IPS-18c (cell line): Measurements from ENCODE around the gene CEMIP2.

ENCODE experiments used
- H3K4me3 ChIP-seq: 2 replicates; pipeline ENCODE4 v1.7.0; 2013; ENCODE audit warnings: low read depth, mild to moderate bottlenecking, low read length, moderate library complexity; ENCODE audit not compliant: insufficient read depth
- H3K9me3 ChIP-seq: one replicate; pipeline ENCODE4 v1.6.1; 2013; ENCODE audit warnings: mild to moderate bottlenecking, low read length, moderate library complexity; ENCODE audit not compliant: control insufficient read depth, insufficient read depth

CEMIP2 gene

GRCh38 chr9:71741926-71742648 is 26.2 kb downstream of the CEMIP2 start:
- H3K4me3 ChIP-seq = no peak overlapping the region
- H3K9me3 ChIP-seq = no peaks in the 10 kb centered on the region

GRCh38 chr9:71740199-71740598 is 28.1 kb downstream of the CEMIP2 start:
- Histone ChIP-seq H3K4me3 (no peak overlapping the region), H3K9me3 (no peaks in the 10 kb centered on the region)

GRCh38 chr9:71737455-71737854 is 30.9 kb downstream of the CEMIP2 start:
- Histone ChIP-seq H3K9me3 (no peaks in the 10 kb centered on the region), H3K4me3 (no peak overlapping the region)

GRCh38 chr9:71736236-71736635 is 32.1 kb downstream of the CEMIP2 start:
- Histone ChIP-seq H3K4me3 (no peak overlapping the region), H3K9me3 (no peaks in the 10 kb centered on the region)

GRCh38 chr9:71734950-71735349 is 33.4 kb downstream of the CEMIP2 start:
- Histone ChIP-seq H3K4me3 (no peak overlapping the region), H3K9me3 (no peaks in the 10 kb centered on the region)

- Histone ChIP-seq H3K4me3 (no peak overlapping the region), H3K9me3 (no peaks in the 10 kb centered on the region)
These were observed 35.1 kb downstream of the CEMIP2 start for GRCh38 chr9:71733176-71733575.

GRCh38 chr9:71729816-71730526 is 38.3 kb downstream of the CEMIP2 start:
- Histone ChIP-seq H3K4me3 (no peak overlapping the region), H3K9me3 (no peaks in the 10 kb centered on the region)

GRCh38 chr9:71726723-71727122 is 41.6 kb downstream of the CEMIP2 start:
- H3K9me3 ChIP-seq = no peaks in the 10 kb centered on the region
- H3K4me3 ChIP-seq = no peak overlapping the region

- no peak overlapping the region for H3K4me3 ChIP-seq
- H3K9me3 ChIP-seq = no peaks in the 10 kb centered on the region
These were observed 42.5 kb downstream of the CEMIP2 start for GRCh38 chr9:71725590-71726338.

GRCh38 chr9:71721855-71722254 is 46.5 kb downstream of the CEMIP2 start:
- Histone ChIP-seq H3K4me3 (no peak overlapping the region), H3K9me3 (no peaks in the 10 kb centered on the region)

GRCh38 chr9:71719562-71719961 is 48.8 kb downstream of the CEMIP2 start:
- Histone ChIP-seq H3K9me3 (no peaks in the 10 kb centered on the region), H3K4me3 (no peak overlapping the region)

- H3K4me3 ChIP-seq = no peak overlapping the region
- H3K9me3 ChIP-seq = no peaks in the 10 kb centered on the region
These were observed 49.2 kb downstream of the CEMIP2 start for GRCh38 chr9:71719088-71719487.

GRCh38 chr9:71716138-71716909 is 52.0 kb downstream of the CEMIP2 start:
- no peak overlapping the region for H3K4me3 ChIP-seq
- no peaks in the 10 kb centered on the region for H3K9me3 ChIP-seq

GRCh38 chr9:71710856-71711255 is 57.5 kb downstream of the CEMIP2 start:
- Histone ChIP-seq H3K9me3 (no peaks in the 10 kb centered on the region), H3K4me3 (no peak overlapping the region)

GRCh38 chr9:71710201-71710600 is 58.1 kb downstream of the CEMIP2 start:
- Histone ChIP-seq H3K9me3 (no peaks in the 10 kb centered on the region), H3K4me3 (no peak overlapping the region)

- Histone ChIP-seq H3K4me3 (no peak overlapping the region), H3K9me3 (no peaks in the 10 kb centered on the region)
These were observed 58.9 kb downstream of the CEMIP2 start for GRCh38 chr9:71709384-71709783.

- no peaks in the 10 kb centered on the region for H3K9me3 ChIP-seq
These were observed 62.1 kb downstream of the CEMIP2 start for GRCh38 chr9:71706176-71706575.

More at GRCh38 chr9:71706176-71706575, 62.1 kb downstream of the CEMIP2 start:
- no peak overlapping the region for H3K4me3 ChIP-seq
